GM23248 (cell line): ENCODE results near the gene PGD. TPM values are rescaled to one million over a fixed set of nuclear protein-coding genes. Genes with fewer than 3 reads are reported as not detected.
"Not testable (repeated sequence)": the region's sequence is repeated elsewhere in the genome, so short reads cannot be mapped to it uniquely, and the experiment has no call there.

Experiments used
- DNase-seq: peaks from one replicate; pipeline ENCODE4 v3.0.0-alpha.2; 2015
- H2AFZ ChIP-seq: fragments of 200-600 bp; sonication (generic); 2 replicates; pipeline ENCODE4 v1.6.1; 2016; ENCODE audit warnings: antibody characterized with exemption
- H3F3A ChIP-seq: fragments of 200-600 bp; sonication (generic); 2 replicates; pipeline ENCODE4 v1.6.1; 2016; ENCODE audit warnings: mild to moderate bottlenecking, antibody characterized with exemption, mixed run types; ENCODE audit not compliant: insufficient read depth
- H3K27ac ChIP-seq: fragments of 200-600 bp; sonication (generic); 2 replicates; pipeline ENCODE4 v1.5.1; 2016; ENCODE audit warnings: mild to moderate bottlenecking
- H3K27me3 ChIP-seq: fragments of 200-600 bp; sonication (generic); replicated peaks from 2 replicates; pipeline ENCODE4 v1.6.1; 2016; ENCODE audit warnings: mild to moderate bottlenecking; ENCODE audit not compliant: insufficient read depth
- H3K36me3 ChIP-seq: fragments of 200-600 bp; sonication (generic); 2 replicates; pipeline ENCODE4 v1.6.1; 2016; ENCODE audit warnings: low read depth, mild to moderate bottlenecking
- H3K4me1 ChIP-seq: fragments of 200-600 bp; sonication (generic); 2 replicates; pipeline ENCODE4 v1.6.1; 2016; ENCODE audit warnings: mild to moderate bottlenecking; ENCODE audit not compliant: insufficient read depth
- H3K4me2 ChIP-seq: fragments of 200-600 bp; sonication (generic); one replicate; pipeline ENCODE4 v1.6.1; 2016; ENCODE audit warnings: mild to moderate bottlenecking; ENCODE audit not compliant: unreplicated experiment
- H3K4me3 ChIP-seq: fragments of 200-600 bp; sonication (generic); 2 replicates; pipeline ENCODE4 v1.5.1; 2016; ENCODE audit warnings: mild to moderate bottlenecking
- H3K79me2 ChIP-seq: fragments of 200-600 bp; sonication (generic); 2 replicates; pipeline ENCODE4 v1.6.1; 2016; ENCODE audit warnings: mild to moderate bottlenecking; ENCODE audit not compliant: insufficient read depth
- H3K9ac ChIP-seq: fragments of 200-600 bp; sonication (generic); 2 replicates; pipeline ENCODE4 v1.6.1; 2016; ENCODE audit warnings: mild to moderate bottlenecking
- H3K9me2 ChIP-seq: fragments of 200-600 bp; sonication (generic); 2 replicates; pipeline ENCODE4 v1.6.1; 2016; ENCODE audit warnings: mixed run types, mild to moderate bottlenecking, moderate library complexity; ENCODE audit not compliant: insufficient read depth
- H3K9me3 ChIP-seq: fragments of 200-600 bp; sonication (generic); one replicate; pipeline ENCODE4 v1.6.1; 2017; ENCODE audit warnings: low read depth
- H4K20me1 ChIP-seq: fragments of 200-600 bp; sonication (generic); 2 replicates; pipeline ENCODE4 v1.6.0; 2016; ENCODE audit not compliant: insufficient read depth
- EZH2 ChIP-seq: fragments of 200-600 bp; sonication (generic); IDR thresholded peaks from 2 replicates; pipeline ENCODE4 v1.6.1; 2018; ENCODE audit warnings: antibody characterized with exemption, mild to moderate bottlenecking; ENCODE audit not compliant: insufficient read depth, poor library complexity, severe bottlenecking
- EZH2phosphoT487 ChIP-seq: fragments of 200-600 bp; sonication (generic); IDR thresholded peaks from 2 replicates; pipeline ENCODE4 v1.6.1; 2018; ENCODE audit warnings: antibody characterized with exemption, moderate library complexity, mild to moderate bottlenecking, low read depth; ENCODE audit not compliant: insufficient read depth
- WGBS, 2 experiments: methylation state at CpG; one replicate each; pipeline ENCODE4 v1.1.6; 2015 to 2017; ENCODE audit warnings: low lambda C conversion rate in 2 of 2, low coverage in 1 of 2; ENCODE audit errors: missing lambda C conversion rate in 2 of 2; 5-methylcytosine and 5-hydroxymethylcytosine counted together
- in situ Hi-C: fragments of 300-500 bp; cut with MboI; formaldehyde crosslinking; loops from 2 replicates; pipeline ENCODE4 v1.15.0; 2020
- polyA plus RNA-seq: library from polyadenylated mRNA; unstranded; fragments of >200 nt; fragmentation: Nextera tagmentation; extraction: Ambion mirVana; gene quantifications from 2 replicates; pipeline ENCODE4 v1.2.1, GENCODE V29; 2016
- total RNA-seq: library from RNA; depleted of rRNA; stranded (reverse); fragments of >200 nt; shearing (Covaris generic); gene quantifications from 2 replicates; pipeline ENCODE4 v1.2.3, GENCODE V29; 2014

The PGD gene
- total and polyA plus RNA-seq, 2 experiments from 2014 or later: 51.7 to 61.4 TPM

GRCh38 chr1:10361515-10361914, 37.3 kb upstream of the PGD start:
- H3K9me2 ChIP-seq: no peaks in the 10 kb centered on the region
- H3K27me3 ChIP-seq: no peaks in the 10 kb centered on the region
- no peaks in the 10 kb centered on the region for H3K9me3 ChIP-seq
- in situ Hi-C loops: no loop called here
- no peak overlapping the region for H2AFZ ChIP-seq
- no peak for DNase-seq
- H3K4me1 ChIP-seq: no peaks in the 10 kb centered on the region
- H4K20me1 ChIP-seq: no peaks in the 10 kb centered on the region
- TF ChIP-seq EZH2phosphoT487 (no peak), EZH2 (no peak)
- H3K79me2 ChIP-seq: no peaks in the 10 kb centered on the region
- WGBS, 2 experiments: 97 to 99% methylated on average over 10 of the region's 10 CpGs
- no peak overlapping the region for H3K4me3 ChIP-seq
- H3K27ac ChIP-seq: no peak overlapping the region
- no peaks in the 10 kb centered on the region for H3F3A ChIP-seq
- H3K4me2 ChIP-seq: no peak overlapping the region
- H3K36me3 ChIP-seq: peaks cover 20% of the 10 kb centered on the region; the same call in 1 of the 2 replicates
- no peak overlapping the region for H3K9ac ChIP-seq

- no peak for TF ChIP-seq EZH2
- no peak for TF ChIP-seq EZH2phosphoT487
- no peak for DNase-seq
- H4K20me1 ChIP-seq: no peaks in the 10 kb centered on the region
- H3K9me3 ChIP-seq: no peaks in the 10 kb centered on the region
- H3K9ac ChIP-seq: no peak overlapping the region
- H3K4me2 ChIP-seq: no peak overlapping the region
- H3K27ac ChIP-seq: no peak overlapping the region
- H3K27me3 ChIP-seq: no peaks in the 10 kb centered on the region
- H3F3A ChIP-seq: no peaks in the 10 kb centered on the region
- peaks cover 12% of the 10 kb centered on the region; the same call in 1 of the 2 replicates for H3K36me3 ChIP-seq
- H3K79me2 ChIP-seq: no peaks in the 10 kb centered on the region
- H3K4me3 ChIP-seq: no peak overlapping the region
- in situ Hi-C loops: no loop called here
- no peaks in the 10 kb centered on the region for H3K9me2 ChIP-seq
- no peaks in the 10 kb centered on the region for H3K4me1 ChIP-seq
- H2AFZ ChIP-seq: no peak overlapping the region
- WGBS, 2 experiments: 53 to 55% methylated on average over 6 of the region's 6 CpGs
These were observed 30.7 kb upstream of the PGD start for GRCh38 chr1:10368194-10368593.

- no peaks in the 10 kb centered on the region for H3K9me3 ChIP-seq
- in situ Hi-C loops: no loop called here
- peaks cover 7% of the 10 kb centered on the region; the same call in 1 of the 2 replicates for H3F3A ChIP-seq
- peak; percentile 15 for DNase-seq
- no peaks in the 10 kb centered on the region for H3K27me3 ChIP-seq
- no peak overlapping the region for H3K4me3 ChIP-seq
- no peak for TF ChIP-seq EZH2phosphoT487
- no peak for TF ChIP-seq EZH2
- no peak overlapping the region for H2AFZ ChIP-seq
- WGBS, 2 experiments: 88 to 96% methylated on average over 8 of the region's 8 CpGs
- H4K20me1 ChIP-seq: no peaks in the 10 kb centered on the region
- H3K36me3 ChIP-seq: peaks cover 4% of the 10 kb centered on the region; the same call in 1 of the 2 replicates
- no peaks in the 10 kb centered on the region for H3K79me2 ChIP-seq
- H3K4me1 ChIP-seq: no peaks in the 10 kb centered on the region
- no peak overlapping the region for H3K27ac ChIP-seq
- H3K9ac ChIP-seq: no peak overlapping the region
- H3K9me2 ChIP-seq: no peaks in the 10 kb centered on the region
- no peak overlapping the region for H3K4me2 ChIP-seq
These were observed 24.4 kb upstream of the PGD start for GRCh38 chr1:10374442-10374860.

GRCh38 chr1:10377365-10378029, 21.4 kb upstream of the PGD start:
- peaks cover 13% of the 10 kb centered on the region for H3K4me1 ChIP-seq
- H3K27me3 ChIP-seq, in situ Hi-C loops, H3K79me2 ChIP-seq, H2AFZ ChIP-seq, H4K20me1 ChIP-seq, H3K9me2 ChIP-seq, H3K4me3 ChIP-seq, H3K4me2 ChIP-seq, H3K9me3 ChIP-seq, H3K36me3 ChIP-seq: not testable (repeated sequence)
- peak overlapping the region; percentile 39; the same call in 1 of the 2 replicates for H3K27ac ChIP-seq
- 0 out of 2 replicates have a peak overlapping the region, but pooled peaks have one; percentile 32 for H3K9ac ChIP-seq
- peak; percentile 84 for DNase-seq
- peaks cover 23% of the 10 kb centered on the region for H3F3A ChIP-seq
- WGBS, 2 experiments: 43 to 49% methylated on average over 14 of the region's 14 CpGs
